K562 (cell line): ENCODE measurements around the gene HRH1. TPM values are rescaled to one million over a fixed set of nuclear protein-coding genes. Genes with fewer than 3 reads are reported as not detected.

Source experiments
- BRF1 ChIP-seq: IDR thresholded peaks from 3 replicates; pipeline ENCODE4 v1.6.1; 2011; ENCODE audit warnings: borderline replicate concordance, mild to moderate bottlenecking; ENCODE audit not compliant: insufficient read length; ENCODE audit errors: extremely low read depth
- CEBPG ChIP-seq, 3 experiments: fragments of 200-800 bp in 1 of 3; sonication (Bioruptor generic) in 1 of 3; sonication (generic) in 1 of 3; formaldehyde crosslinking in 1 of 3; IDR thresholded peaks in 2 of 3; conservative IDR thresholded peaks in 1 of 3; 2 replicates each; pipeline versions ENCODE4 v1.6.1 to v1.8.0; 2016 to 2022; ENCODE audit warnings: missing compliant biosample characterization in 2 of 3, missing genetic modification characterization in 2 of 3, mild to moderate bottlenecking in 1 of 3, missing genetic modification reagents in 1 of 3
- EP300 ChIP-seq: IDR thresholded peaks from 2 replicates; pipeline ENCODE4 v1.6.1; 2012; ENCODE audit warnings: low read length, improper control_type of control experiment
- GTF2E2 ChIP-seq: fragments of 200-800 bp; sonication (Bioruptor generic); IDR thresholded peaks from 2 replicates; pipeline ENCODE4 v1.6.1; 2016; ENCODE audit warnings: missing genetic modification characterization, missing compliant biosample characterization
- HMGN3 ChIP-seq: IDR thresholded peaks from 2 replicates; pipeline ENCODE4 v1.6.1; 2011; ENCODE audit warnings: borderline replicate concordance, low read depth, mild to moderate bottlenecking, mixed read lengths, low read length; ENCODE audit not compliant: insufficient read length; ENCODE audit errors: extremely low read depth
- KDM1A ChIP-seq, 2 experiments: fragments of 450-650 bp; IDR thresholded peaks; 2 replicates each; pipeline ENCODE4 v1.6.1; 2016; ENCODE audit warnings: mild to moderate bottlenecking in 2 of 2
- KDM4B ChIP-seq, 2 experiments: fragments of 450-650 bp in 1 of 2; sonication (generic) in 1 of 2; IDR thresholded peaks; 2 replicates each; pipeline ENCODE4 v1.6.1; 2016 to 2017; ENCODE audit warnings: borderline replicate concordance in 2 of 2, antibody characterized with exemption in 1 of 2, low read depth in 1 of 2, mild to moderate bottlenecking in 1 of 2
- MBD1 ChIP-seq: fragments of 250-450 bp; sonication (Bioruptor Pico); IDR thresholded peaks from 2 replicates; pipeline ENCODE4 v1.8.0; 2022; ENCODE audit warnings: inconsistent platforms
- MEF2D ChIP-seq: conservative IDR thresholded peaks from 2 replicates; pipeline ENCODE4 v1.6.1; 2016; ENCODE audit warnings: low read depth, missing genetic modification characterization, missing compliant biosample characterization
- NONO ChIP-seq, 2 experiments: fragments of 200-400 bp in 1 of 2; fragments of 450-650 bp in 1 of 2; formaldehyde crosslinking in 1 of 2; IDR thresholded peaks; 2 replicates each; pipeline ENCODE4 v1.6.1; 2017; ENCODE audit warnings: low read depth in 2 of 2, mild to moderate bottlenecking in 2 of 2, moderate library complexity in 2 of 2, low read length in 1 of 2
- RAD51 ChIP-seq: fragments of 450-650 bp; IDR thresholded peaks from 2 replicates; pipeline ENCODE4 v1.7.1; 2016; ENCODE audit warnings: low read depth, mild to moderate bottlenecking, borderline replicate concordance
- RFX7 ChIP-seq: fragments of 250-450 bp; sonication (Bioruptor Pico); IDR thresholded peaks from 2 replicates; pipeline ENCODE4 v1.5.1; 2021; ENCODE audit warnings: mild to moderate bottlenecking
- RUNX1 ChIP-seq: sonication (generic); IDR thresholded peaks from 2 replicates; pipeline ENCODE4 v1.6.1; 2016; ENCODE audit warnings: antibody characterized with exemption, low read depth
- THRA ChIP-seq: fragments of 450-650 bp; IDR thresholded peaks from 2 replicates; pipeline ENCODE4 v1.6.1; 2017; ENCODE audit warnings: mild to moderate bottlenecking, moderate library complexity
- TRIM25 ChIP-seq: fragments of 450-650 bp; IDR thresholded peaks from 2 replicates; pipeline ENCODE4 v1.7.0; 2016; ENCODE audit warnings: borderline replicate concordance
- ZFP30 ChIP-seq: fragments of 250-450 bp; sonication (Bioruptor Pico); IDR thresholded peaks from 2 replicates; pipeline ENCODE4 v1.8.0; 2022; ENCODE audit warnings: moderate library complexity, mild to moderate bottlenecking, inconsistent platforms, borderline replicate concordance
- ZNF134 ChIP-seq: fragments of 250-450 bp; sonication (Bioruptor Pico); conservative IDR thresholded peaks from 2 replicates; pipeline ENCODE4 v1.4.0; 2020
- ZNF175 ChIP-seq: fragments of 200-800 bp; sonication (Bioruptor generic); IDR thresholded peaks from 2 replicates; pipeline ENCODE4 v1.6.1; 2016; ENCODE audit warnings: low read depth, mild to moderate bottlenecking, missing genetic modification characterization, missing compliant biosample characterization
- ZNF586 ChIP-seq: fragments of 450-650 bp; formaldehyde crosslinking; conservative IDR thresholded peaks from 2 replicates; pipeline ENCODE4 v1.4.0; 2020; ENCODE audit warnings: mild to moderate bottlenecking, moderate library complexity
- polyA plus RNA-seq, 8 experiments: library from polyadenylated mRNA; depleted of rRNA in 4 of 8; stranded (reverse) in 5 of 8; unstranded in 3 of 8; fragments of >200 nt; fragmentation: Nextera tagmentation in 2 of 8; fragmentation: Illumina TruSeq in 1 of 8; extraction: Ambion mirVana in 2 of 8; extraction: Trizol in 1 of 8; gene quantifications; 2 replicates each; pipeline versions ENCODE4 v1.2.1 to v1.2.3, GENCODE V29; 2011 to 2014; ENCODE audit warnings: inconsistent platforms in 1 of 8, missing spikeins in 1 of 8
- total RNA-seq, 7 experiments: library from RNA; depleted of rRNA in 6 of 7; stranded (reverse); fragments of >200 nt in 6 of 7; fragmentation: Illumina TruSeq in 2 of 7; extraction: Trizol in 2 of 7; gene quantifications; 2 replicates each; pipeline versions ENCODE4 v1.2.1 to v1.2.3, GENCODE V29; 2011 to 2021; ENCODE audit warnings: low replicate concordance in 1 of 7

HRH1 gene
- total and polyA plus RNA-seq, 9 of the 15 experiments (the other 6 are each of a cell fraction or from before 2014, with no cell fraction given), result 0.03 to 0.15 (median 0.06) TPM; not detected in 1

GRCh38 chr3:11288786-11289637 lies 134.7 kb downstream of the HRH1 start (continued):
- TF ChIP-seq TRIM25 (no peak), RFX7 (CRISPR knock-in tag) (no peak), MBD1 (no peak), GTF2E2 (tag) (peak; percentile 61; the same call in 1 of the 2 replicates), NONO (IDR thresholded peaks at IDR 0.05; ENCODE audit: low read depth in 2 of 2, low read length in 1 of 2) (no peak), KDM4B (IDR thresholded peaks at IDR 0.05; ENCODE audit: borderline replicate concordance in 2 of 2, low read depth in 1 of 2) (no peak), THRA (no peak), EP300 (peak; percentile 82), BRF1 (no peak), RUNX1 (no peak), ZNF586 (CRISPR knock-in tag) (no peak), HMGN3 (no peak), RAD51 (no peak), KDM1A (IDR thresholded peaks at IDR 0.05) (peak; percentile 72 to 73; a peak in 3 of 4 replicates), ZNF175 (CRISPR knock-in tag) (no peak), ZFP30 (CRISPR knock-in tag) (no peak), MEF2D (no peak), ZNF134 (no peak), CEBPG (CRISPR knock-in tag; IDR thresholded peaks at IDR 0.05) (peak; percentile 37; the same call in 1 of the 2 replicates), CEBPG (tag; conservative IDR thresholded peaks at IDR 0.05 in 1 of 2, IDR thresholded peaks at IDR 0.05 in 1 of 2) (peak; percentile 34 to 81)
